Stimulated activated CD8-positive, alpha-beta memory T cell treated with anti-CD3 and anti-CD28 coated beads, Interleukin-15, amount 100 ng/mL, for 4 hours (primary cell): ENCODE measurements around the gene CCNF.

Experiments
- DNase-seq, 2 donors: peaks; one replicate each; pipeline ENCODE4 v3.0.0-alpha.2; 2020; ENCODE audit warnings: low read depth in 2 of 2

Gene CCNF

GRCh38 chr16:2501946-2502895 is 73.0 kb downstream of the CCNF start:
- no peak for DNase-seq

GRCh38 chr16:2505695-2506094 is 76.4 kb downstream of the CCNF start:
- no peak for DNase-seq

- no peak for DNase-seq
These were observed 77.9 kb downstream of the CCNF start for GRCh38 chr16:2507052-2507659.

GRCh38 chr16:2507665-2508064 is 78.4 kb downstream of the CCNF start:
- no peak for DNase-seq
